Cardiac muscle cell (in vitro differentiated cells and primary cell): ENCODE measurements around the gene ARID4B. TPM values are rescaled to one million over a fixed set of nuclear protein-coding genes. Genes with fewer than 3 reads are reported as not detected.

Experiments used
- DNase-seq, 2 donors: peaks; one replicate each; pipeline versions ENCODE4 v3.0.0 to v3.0.0-alpha.2; 2010 to 2017; ENCODE audit warnings: low read depth in 1 of 2, low spot score in 1 of 2
- H3K27ac ChIP-seq: fragments of 200-600 bp; sonication (generic); 2 replicates; pipeline ENCODE4 v1.5.1; 2016
- H3K27me3 ChIP-seq: fragments of 200-600 bp; sonication (generic); 2 replicates; pipeline ENCODE4 v1.6.0; 2016; ENCODE audit warnings: control low read depth
- H3K36me3 ChIP-seq: fragments of 200-600 bp; sonication (generic); 2 replicates; pipeline ENCODE4 v1.5.1; 2016; ENCODE audit warnings: control low read depth
- H3K4me1 ChIP-seq: fragments of 200-600 bp; sonication (generic); 2 replicates; pipeline ENCODE4 v1.8.1; 2017; ENCODE audit warnings: low read depth, mild to moderate bottlenecking, mixed run types
- H3K4me3 ChIP-seq: fragments of 200-600 bp; sonication (generic); 2 replicates; pipeline ENCODE4 v1.5.1; 2016; ENCODE audit warnings: mild to moderate bottlenecking
- H3K9me3 ChIP-seq: fragments of 200-600 bp; sonication (generic); 2 replicates; pipeline ENCODE4 v1.5.1; 2017; ENCODE audit warnings: low read depth, mild to moderate bottlenecking, control low read depth
- polyA plus RNA-seq: library from polyadenylated mRNA; unstranded; fragments of >200 nt; fragmentation: Nextera tagmentation; extraction: Ambion mirVana; gene quantifications from 2 replicates; pipeline ENCODE4 v1.2.1, GENCODE V29; 2016
- total RNA-seq: library from RNA; depleted of rRNA; stranded (reverse); fragments of >200 nt; gene quantifications from 2 replicates; pipeline ENCODE4 v1.2.3, GENCODE V29; 2016
- TF ChIP-seq, protein P1 (sequence below): IDR thresholded peaks from 2 replicates; pipeline ENCODE4 v1.5.1; 2012; ENCODE audit warnings: low read depth, mild to moderate bottlenecking, low read length

The ARID4B gene
- total and polyA plus RNA-seq, 2 experiments from 2014 or later, result 33.8 to 37.9 TPM

DNA sequence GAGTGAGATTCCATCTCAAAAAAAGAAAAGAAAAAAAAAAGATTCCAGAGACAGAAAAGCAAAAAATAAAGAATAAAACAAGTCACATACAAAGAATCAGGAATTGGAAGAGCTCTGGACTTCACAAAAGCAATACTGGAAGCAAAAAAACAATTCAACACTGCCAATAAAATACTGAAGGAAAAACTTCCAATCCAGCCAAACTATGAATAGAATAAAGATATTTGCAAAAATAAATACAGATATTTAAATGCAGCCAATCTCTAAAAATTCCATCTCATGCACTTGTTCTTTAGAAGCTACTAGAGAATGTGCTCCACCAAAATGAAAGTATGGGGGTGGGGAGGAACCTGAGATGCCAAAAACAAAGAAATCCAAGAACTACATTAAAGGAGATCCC is 137.5 kb downstream of the ARID4B start:
- H3K9me3 ChIP-seq, result no peaks in the 10 kb centered on the region
- H3K27me3 ChIP-seq, result no peaks in the 10 kb centered on the region
- H3K36me3 ChIP-seq, result peaks cover 33% of the 10 kb centered on the region
- no peak for DNase-seq
- no peak overlapping the region for H3K4me3 ChIP-seq
- TF ChIP-seq, protein P1, sequence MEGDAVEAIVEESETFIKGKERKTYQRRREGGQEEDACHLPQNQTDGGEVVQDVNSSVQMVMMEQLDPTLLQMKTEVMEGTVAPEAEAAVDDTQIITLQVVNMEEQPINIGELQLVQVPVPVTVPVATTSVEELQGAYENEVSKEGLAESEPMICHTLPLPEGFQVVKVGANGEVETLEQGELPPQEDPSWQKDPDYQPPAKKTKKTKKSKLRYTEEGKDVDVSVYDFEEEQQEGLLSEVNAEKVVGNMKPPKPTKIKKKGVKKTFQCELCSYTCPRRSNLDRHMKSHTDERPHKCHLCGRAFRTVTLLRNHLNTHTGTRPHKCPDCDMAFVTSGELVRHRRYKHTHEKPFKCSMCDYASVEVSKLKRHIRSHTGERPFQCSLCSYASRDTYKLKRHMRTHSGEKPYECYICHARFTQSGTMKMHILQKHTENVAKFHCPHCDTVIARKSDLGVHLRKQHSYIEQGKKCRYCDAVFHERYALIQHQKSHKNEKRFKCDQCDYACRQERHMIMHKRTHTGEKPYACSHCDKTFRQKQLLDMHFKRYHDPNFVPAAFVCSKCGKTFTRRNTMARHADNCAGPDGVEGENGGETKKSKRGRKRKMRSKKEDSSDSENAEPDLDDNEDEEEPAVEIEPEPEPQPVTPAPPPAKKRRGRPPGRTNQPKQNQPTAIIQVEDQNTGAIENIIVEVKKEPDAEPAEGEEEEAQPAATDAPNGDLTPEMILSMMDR, result no peak
- no peaks in the 10 kb centered on the region for H3K4me1 ChIP-seq
- no peak overlapping the region for H3K27ac ChIP-seq

DNA sequence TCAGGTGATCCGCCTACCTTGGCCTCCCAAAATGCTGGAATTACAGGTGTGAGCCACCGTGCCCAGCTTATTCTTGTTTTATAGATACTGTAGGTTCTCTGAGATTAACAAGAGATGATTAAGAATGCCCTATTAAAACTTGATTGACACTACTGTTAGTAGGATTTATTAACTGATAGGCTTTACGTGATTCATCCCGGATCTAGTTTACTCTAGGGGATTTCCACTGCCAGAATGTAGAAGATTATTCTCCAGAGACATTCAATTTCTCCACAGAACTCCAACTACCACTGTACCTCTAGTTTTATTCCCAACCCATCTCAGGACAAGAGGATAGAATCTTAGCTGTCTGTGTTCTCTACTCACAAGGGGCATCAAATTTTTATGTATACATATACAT is 140.7 kb downstream of the ARID4B start:
- Histone ChIP-seq H3K9me3 (no peaks in the 10 kb centered on the region), H3K27ac (no peak overlapping the region), H3K36me3 (peaks cover 14% of the 10 kb centered on the region), H3K4me3 (no peak overlapping the region), H3K27me3 (no peaks in the 10 kb centered on the region), H3K4me1 (no peaks in the 10 kb centered on the region)
- no peak for DNase-seq
- TF ChIP-seq, protein P1, result no peak

DNA sequence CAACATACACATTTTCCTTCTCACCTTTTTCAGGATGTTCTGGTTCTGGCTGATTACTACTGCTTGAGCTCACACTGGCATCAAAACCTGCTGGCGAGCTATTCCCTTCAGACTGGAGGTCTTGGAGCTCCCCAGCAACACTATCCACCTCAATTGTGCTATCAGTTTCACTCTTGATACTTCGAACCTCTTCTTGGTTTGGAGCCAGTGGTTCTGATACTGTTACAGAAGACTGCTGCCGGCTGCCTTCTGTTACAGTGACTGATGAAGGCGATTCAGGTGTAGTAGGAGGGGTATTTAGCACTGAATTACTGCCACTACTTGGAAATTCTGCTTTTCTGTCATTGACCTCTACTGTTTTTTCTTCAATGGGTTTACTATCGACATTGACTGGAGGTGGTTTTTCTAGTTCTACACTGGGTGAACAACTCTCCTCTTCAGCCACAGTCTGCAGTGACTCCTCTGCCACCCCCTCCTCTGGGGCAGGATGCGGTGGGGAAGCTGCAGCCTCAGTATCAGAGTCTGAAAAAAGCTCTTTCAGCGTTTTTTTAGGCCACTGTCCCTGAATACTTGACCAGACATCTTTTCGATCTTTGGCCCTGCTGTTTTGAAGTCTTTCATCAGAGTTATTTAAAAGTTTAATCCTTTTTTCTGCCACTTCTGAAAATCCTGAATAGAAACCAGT is 146.3 kb downstream of the ARID4B start:
- Histone ChIP-seq H3K27me3 (no peaks in the 10 kb centered on the region), H3K4me1 (no peaks in the 10 kb centered on the region), H3K9me3 (no peaks in the 10 kb centered on the region), H3K27ac (no peak overlapping the region), H3K36me3 (peaks cover 39% of the 10 kb centered on the region), H3K4me3 (no peak overlapping the region)
- TF ChIP-seq, protein P1, result no peak
- no peak for DNase-seq

DNA sequence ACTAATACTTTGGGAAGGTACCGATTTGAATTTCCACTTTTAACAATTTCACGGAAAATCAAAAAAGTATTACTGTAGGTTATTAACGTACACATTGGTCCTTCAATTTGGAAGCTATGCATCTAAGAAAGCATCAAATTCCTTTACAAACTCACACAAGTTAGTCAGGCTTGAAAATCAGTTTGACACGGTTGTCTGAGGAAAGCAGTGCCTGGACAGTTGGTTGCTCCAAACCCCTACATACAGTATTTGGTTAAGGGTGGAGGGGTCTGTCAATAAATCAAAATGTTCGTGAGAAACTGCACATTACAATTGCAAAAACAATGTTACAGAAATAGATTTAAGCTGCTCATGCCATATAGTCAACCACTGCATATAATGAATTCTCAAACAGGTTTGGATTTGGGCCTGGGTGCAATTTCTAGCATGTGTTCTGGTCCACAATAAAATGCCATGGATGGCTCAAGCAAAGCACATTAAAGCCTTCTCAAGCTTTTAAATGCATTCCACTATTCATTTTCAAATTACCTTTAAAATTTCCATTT is 147.0 kb downstream of the ARID4B start:
- Histone ChIP-seq H3K27ac (no peak overlapping the region), H3K27me3 (no peaks in the 10 kb centered on the region), H3K4me1 (no peaks in the 10 kb centered on the region), H3K36me3 (peaks cover 43% of the 10 kb centered on the region), H3K9me3 (no peaks in the 10 kb centered on the region), H3K4me3 (no peak overlapping the region)
- no peak for DNase-seq
- TF ChIP-seq, protein P1, result no peak

DNA sequence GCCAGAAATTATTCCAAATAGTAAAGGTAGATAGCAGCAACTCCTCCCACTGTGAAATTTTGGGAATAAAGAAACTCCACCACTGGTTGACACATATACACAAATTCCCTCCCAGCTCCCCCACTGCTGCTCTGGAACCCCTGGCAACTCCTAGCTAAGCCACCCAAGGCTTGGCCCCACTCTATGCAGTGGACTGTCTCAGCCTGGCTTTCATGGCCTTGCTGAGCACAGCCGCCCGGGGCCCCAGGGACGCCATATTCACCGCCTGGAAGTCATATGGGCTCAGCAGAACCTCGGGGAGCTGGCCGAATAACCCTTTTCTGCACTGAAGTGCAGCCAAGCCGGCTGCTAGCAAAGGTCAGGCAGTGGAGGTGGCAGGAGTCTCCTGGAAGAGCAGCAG is 151.5 kb downstream of the ARID4B start:
- TF ChIP-seq, protein P1, result no peak
- Histone ChIP-seq H3K9me3 (no peaks in the 10 kb centered on the region), H3K27ac (peak overlapping the region; percentile 62), H3K4me1 (no peaks in the 10 kb centered on the region), H3K27me3 (no peaks in the 10 kb centered on the region), H3K36me3 (peaks cover 70% of the 10 kb centered on the region), H3K4me3 (no peak overlapping the region)
- no peak for DNase-seq
